Activated T-helper 1 cell treated with anti-CD3 and anti-CD28 coated beads, Interleukin-12 subunit alpha, Interleukin-12 subunit beta, Interleukin-2, Interleukin-4 antibody, amounts not matched to agents 30 ng/mL and 10 ng/mL and 1 ng/mL, durations not matched to agents 14 hours and 24 hours and 36 hours (primary cell): ENCODE data around the gene GP2. TPM values are rescaled to one million over a fixed set of nuclear protein-coding genes. Genes with fewer than 3 reads are reported as not detected.

Source experiments
- DNase-seq: peaks from one replicate; pipeline ENCODE4 v3.0.0; 2021; ENCODE audit warnings: low spot score
- H3K27ac Mint-ChIP-seq: one replicate; pipeline ENCODE4 v1.8.0; 2021; ENCODE audit warnings: mild to moderate bottlenecking, mixed read lengths
- H3K27me3 Mint-ChIP-seq: one replicate; pipeline ENCODE4 v1.8.0; 2022; ENCODE audit warnings: mild to moderate bottlenecking, moderate library complexity, mixed read lengths; ENCODE audit not compliant: insufficient read depth
- H3K36me3 Mint-ChIP-seq: one replicate; pipeline ENCODE4 v1.8.0; 2021; ENCODE audit warnings: low read depth, mixed read lengths
- H3K4me1 Mint-ChIP-seq: one replicate; pipeline ENCODE4 v1.8.0; 2021; ENCODE audit warnings: low read depth, mixed read lengths
- H3K4me3 Mint-ChIP-seq: one replicate; pipeline ENCODE4 v1.8.0; 2021; ENCODE audit warnings: mild to moderate bottlenecking, moderate library complexity, mixed read lengths
- H3K9me3 Mint-ChIP-seq: one replicate; pipeline ENCODE4 v1.8.0; 2021; ENCODE audit warnings: mixed read lengths
- intact Hi-C: fragments of 100-400 bp; cut with micrococcal nuclease; formaldehyde crosslinking; loops from one replicate; pipeline ENCODE4 v1.15.1; 2024
- total RNA-seq: library from RNA; stranded (reverse); gene quantifications from 2 replicates; pipeline ENCODE4 v1.2.3, GENCODE V29; 2022

The GP2 gene
- total RNA-seq, 1 donor from 2014 or later: not detected

GRCh38 chr16:20285993-20286499 is 41.3 kb downstream of the GP2 start:
- no peak overlapping the region for H3K4me3 Mint-ChIP-seq
- H3K4me1 Mint-ChIP-seq: no peaks in the 10 kb centered on the region
- intact Hi-C loops: no loop called here
- no peaks in the 10 kb centered on the region for H3K36me3 Mint-ChIP-seq
- H3K27ac Mint-ChIP-seq: no peak overlapping the region
- no peaks in the 10 kb centered on the region for H3K9me3 Mint-ChIP-seq
- no peak for DNase-seq
- H3K27me3 Mint-ChIP-seq: no peaks in the 10 kb centered on the region

DNA sequence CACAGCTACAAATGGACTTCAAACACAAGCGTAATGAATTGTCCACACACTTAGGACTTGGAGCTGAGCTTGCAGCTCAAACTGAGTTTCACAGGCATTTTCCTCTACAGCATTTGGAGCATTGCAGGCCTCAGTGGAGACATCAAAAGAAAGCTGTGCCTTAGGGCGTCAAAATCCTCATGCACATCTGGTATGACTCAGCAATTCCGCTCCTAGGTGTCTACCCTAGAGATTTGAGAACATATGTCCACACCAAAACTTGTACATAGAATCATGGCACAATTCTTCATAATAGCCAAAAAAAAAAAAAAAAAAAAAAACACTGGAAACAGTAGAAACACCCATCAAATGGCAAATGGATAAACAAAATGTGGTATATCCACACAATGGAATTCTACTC is 47.1 kb downstream of the GP2 start:
- intact Hi-C loops: no loop called here
- H3K9me3 Mint-ChIP-seq: no peaks in the 10 kb centered on the region
- no peak overlapping the region for H3K27ac Mint-ChIP-seq
- H3K27me3 Mint-ChIP-seq: no peaks in the 10 kb centered on the region
- no peak for DNase-seq
- H3K36me3 Mint-ChIP-seq: no peaks in the 10 kb centered on the region
- no peak overlapping the region for H3K4me3 Mint-ChIP-seq
- no peaks in the 10 kb centered on the region for H3K4me1 Mint-ChIP-seq

DNA sequence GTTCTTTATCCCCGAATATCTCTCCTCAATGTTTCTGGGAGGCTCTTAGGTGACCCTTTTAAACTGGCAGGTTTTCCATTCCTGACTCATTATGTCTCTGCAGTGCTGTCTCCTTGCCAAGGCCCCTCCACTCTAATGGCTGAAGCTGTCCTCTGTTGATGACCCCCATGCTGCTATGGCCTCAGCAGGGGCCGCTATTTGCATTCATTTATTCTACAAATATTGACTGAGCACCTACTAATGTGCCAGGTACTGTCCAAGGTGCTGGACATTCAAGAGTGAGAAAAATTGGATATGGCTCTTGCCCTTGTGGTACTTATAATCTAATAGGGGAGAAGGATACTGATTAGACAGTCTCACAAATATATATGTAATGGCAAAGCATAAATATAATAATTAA is 55.4 kb downstream of the GP2 start:
- Mint-ChIP-seq H3K36me3 (no peaks in the 10 kb centered on the region), H3K4me3 (no peak overlapping the region), H3K27me3 (no peaks in the 10 kb centered on the region), H3K27ac (no peak overlapping the region), H3K9me3 (no peaks in the 10 kb centered on the region), H3K4me1 (no peaks in the 10 kb centered on the region)
- DNase-seq: no peak
- intact Hi-C loops: no loop called here

GRCh38 chr16:20268409-20268808 is 58.9 kb downstream of the GP2 start:
- Mint-ChIP-seq H3K36me3 (no peaks in the 10 kb centered on the region), H3K27ac (no peak overlapping the region), H3K27me3 (no peaks in the 10 kb centered on the region), H3K4me1 (no peaks in the 10 kb centered on the region), H3K9me3 (no peaks in the 10 kb centered on the region), H3K4me3 (no peak overlapping the region)
- no peak for DNase-seq
- intact Hi-C loops: no loop called here

GRCh38 chr16:20265019-20265418 is 62.3 kb downstream of the GP2 start:
- H3K4me1 Mint-ChIP-seq: no peaks in the 10 kb centered on the region
- no peak for DNase-seq
- no peaks in the 10 kb centered on the region for H3K9me3 Mint-ChIP-seq
- no peaks in the 10 kb centered on the region for H3K27me3 Mint-ChIP-seq
- no peak overlapping the region for H3K4me3 Mint-ChIP-seq
- no peak overlapping the region for H3K27ac Mint-ChIP-seq
- intact Hi-C loops: no loop called here
- no peaks in the 10 kb centered on the region for H3K36me3 Mint-ChIP-seq

- no peaks in the 10 kb centered on the region for H3K27me3 Mint-ChIP-seq
- no peak overlapping the region for H3K27ac Mint-ChIP-seq
- no peak for DNase-seq
- no peaks in the 10 kb centered on the region for H3K9me3 Mint-ChIP-seq
- H3K36me3 Mint-ChIP-seq: no peaks in the 10 kb centered on the region
- no peaks in the 10 kb centered on the region for H3K4me1 Mint-ChIP-seq
- H3K4me3 Mint-ChIP-seq: no peak overlapping the region
- intact Hi-C loops: no loop called here
Observed at GRCh38 chr16:20263138-20263855, 64.0 kb downstream of the GP2 start.

DNA sequence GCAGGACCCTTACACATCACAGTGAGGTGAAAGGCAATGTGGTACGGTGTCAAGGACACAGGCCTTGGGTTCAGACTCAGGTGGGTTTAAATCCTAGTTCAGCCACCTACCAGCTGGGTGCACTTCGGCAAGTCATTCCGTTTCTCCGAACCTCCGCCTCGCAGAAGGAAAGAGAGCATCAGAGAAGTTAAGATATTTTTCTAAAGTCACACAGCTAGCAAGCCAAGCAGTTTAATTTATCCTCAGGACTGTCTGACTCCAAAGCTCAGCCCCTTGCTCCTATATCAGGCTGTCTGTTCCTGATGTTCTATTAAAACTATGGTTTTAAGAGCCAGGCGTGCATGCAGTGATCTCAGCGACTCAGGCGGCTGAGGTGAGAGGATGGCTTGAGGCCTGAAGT is 65.1 kb downstream of the GP2 start:
- Mint-ChIP-seq H3K4me1 (no peaks in the 10 kb centered on the region), H3K36me3 (no peaks in the 10 kb centered on the region), H3K27me3 (no peaks in the 10 kb centered on the region), H3K27ac (no peak overlapping the region), H3K4me3 (no peak overlapping the region), H3K9me3 (no peaks in the 10 kb centered on the region)
- intact Hi-C loops: no loop called here
- no peak for DNase-seq

- Mint-ChIP-seq H3K36me3 (no peaks in the 10 kb centered on the region), H3K4me3 (no peak overlapping the region), H3K27ac (no peak overlapping the region), H3K9me3 (no peaks in the 10 kb centered on the region), H3K4me1 (no peaks in the 10 kb centered on the region), H3K27me3 (no peaks in the 10 kb centered on the region)
- no peak for DNase-seq
- intact Hi-C loops: no loop called here
Observed at GRCh38 chr16:20260215-20261009, 66.9 kb downstream of the GP2 start.

Other genes starting within 250 kb of the GP2 start
- not detected in 2 replicates for gene UMOD, start 25.2 kb upstream of the GP2 start, total RNA-seq
- gene PDILT, start 77.2 kb upstream of the GP2 start, total RNA-seq: not detected in 2 replicates
- gene ACSM5, start 82.0 kb upstream of the GP2 start, total RNA-seq: not detected in 2 replicates
- gene ACSM2A, start 124.0 kb upstream of the GP2 start, total RNA-seq: not detected in 2 replicates
- not detected in 2 replicates for gene ACSM2B, start 248.9 kb upstream of the GP2 start, total RNA-seq